ENCODE data around the gene CYTH1. TPM values are rescaled to one million over a fixed set of nuclear protein-coding genes. Genes with fewer than 3 reads are reported as not detected.

The CYTH1 gene
- total RNA-seq, 1 experiment from 2014 or later: 20.0 TPM

GRCh38 chr17:78825696-78826095 is 43.6 kb upstream of the CYTH1 start:
- ATAC-seq (no peak), DNase-seq (ENCODE audit: low spot score) (no peak)
- Mint-ChIP-seq H3K4me1 (no peaks in the 10 kb centered on the region), H3K4me3 (no peak overlapping the region), H3K9me3 (no peaks in the 10 kb centered on the region), H3K36me3 (peaks cover 88% of the 10 kb centered on the region), H3K27ac (peak overlapping the region; percentile 72; the same call in 1 of the 2 replicates), H3K27me3 (ENCODE audit: low read depth) (no peaks in the 10 kb centered on the region)
- ChIA-PET POLR2A (no interaction called here), CTCF (no interaction called here)
- TF ChIP-seq ESRRA (CRISPR knock-in tag; IDR thresholded peaks at IDR 0.05; ENCODE audit: borderline replicate concordance): no peak
- no peak for TF ChIP-seq ZNF219 (CRISPR knock-in tag; IDR thresholded peaks at IDR 0.05; ENCODE audit: borderline replicate concordance)
- TF ChIP-seq CREB1 (CRISPR knock-in tag; IDR thresholded peaks at IDR 0.05): no peak
- TF ChIP-seq NR1H2 (CRISPR knock-in tag; IDR thresholded peaks at IDR 0.05): no peak
- TF ChIP-seq ZNF263 (CRISPR knock-in tag; IDR thresholded peaks at IDR 0.05; ENCODE audit: low read depth): no peak
- no peak for TF ChIP-seq ZNF121 (CRISPR knock-in tag; IDR thresholded peaks at IDR 0.05)
- TF ChIP-seq SOX15 (CRISPR knock-in tag; IDR thresholded peaks at IDR 0.05): no peak
- TF ChIP-seq USF2 (CRISPR knock-in tag; IDR thresholded peaks at IDR 0.05): no peak
- TF ChIP-seq HMGXB4 (CRISPR knock-in tag; IDR thresholded peaks at IDR 0.05): no peak
- TF ChIP-seq ATF1 (CRISPR knock-in tag; IDR thresholded peaks at IDR 0.05): no peak
- TF ChIP-seq MAX (CRISPR knock-in tag; IDR thresholded peaks at IDR 0.05): no peak
- TF ChIP-seq ATF6 (CRISPR knock-in tag; IDR thresholded peaks at IDR 0.05): no peak
- no peak for TF ChIP-seq TEAD4 (CRISPR knock-in tag; IDR thresholded peaks at IDR 0.05)
- TF ChIP-seq MLX (CRISPR knock-in tag; IDR thresholded peaks at IDR 0.05): no peak
- no peak for TF ChIP-seq JAZF1 (CRISPR knock-in tag; IDR thresholded peaks at IDR 0.05)

GRCh38 chr17:78824240-78824639 is 42.2 kb upstream of the CYTH1 start:
- DNase-seq (ENCODE audit: low spot score) (no peak), ATAC-seq (no peak)
- Mint-ChIP-seq H3K36me3 (peaks cover 93% of the 10 kb centered on the region), H3K27ac (0 out of 2 replicates have a peak overlapping the region, but pooled peaks have one; percentile 59), H3K27me3 (ENCODE audit: low read depth) (no peaks in the 10 kb centered on the region), H3K4me1 (no peaks in the 10 kb centered on the region), H3K9me3 (no peaks in the 10 kb centered on the region), H3K4me3 (no peak overlapping the region)
- TF ChIP-seq OVOL2 (CRISPR knock-in tag; IDR thresholded peaks at IDR 0.05; ENCODE audit: borderline replicate concordance) (no peak), IRF2 (CRISPR knock-in tag; IDR thresholded peaks at IDR 0.05; ENCODE audit: borderline replicate concordance, low read depth) (no peak), FOXK1 (CRISPR knock-in tag; IDR thresholded peaks at IDR 0.05) (no peak), ELF4 (CRISPR knock-in tag; IDR thresholded peaks at IDR 0.05; ENCODE audit: low read depth) (no peak), CREB1 (CRISPR knock-in tag; IDR thresholded peaks at IDR 0.05) (no peak), ZNF219 (CRISPR knock-in tag; IDR thresholded peaks at IDR 0.05; ENCODE audit: borderline replicate concordance) (no peak), CREM (CRISPR knock-in tag; IDR thresholded peaks at IDR 0.05) (no peak), FOXP4 (CRISPR knock-in tag; IDR thresholded peaks at IDR 0.05) (no peak), MXD4 (CRISPR knock-in tag; IDR thresholded peaks at IDR 0.05; ENCODE audit: borderline replicate concordance) (no peak), CDX4 (CRISPR knock-in tag; IDR thresholded peaks at IDR 0.05; ENCODE audit: borderline replicate concordance) (no peak), FOXJ3 (CRISPR knock-in tag; IDR thresholded peaks at IDR 0.05; ENCODE audit: borderline replicate concordance) (no peak), ZNF416 (CRISPR knock-in tag; IDR thresholded peaks at IDR 0.05) (no peak), JUN (CRISPR knock-in tag; IDR thresholded peaks at IDR 0.05) (no peak), ERG (CRISPR knock-in tag; IDR thresholded peaks at IDR 0.05) (no peak), ZNF121 (CRISPR knock-in tag; IDR thresholded peaks at IDR 0.05) (no peak)
- ChIA-PET POLR2A (no interaction called here), CTCF (no interaction called here)

All from WTC11 (cell line).